Transverse colon (tissue), 3 donors: Measurements from ENCODE around the gene LLCFC1.

Source experiments
- POLR2A ChIP-seq: fragments of 450-650 bp; IDR thresholded peaks from one replicate; pipeline ENCODE4 v1.6.1; 2016; ENCODE audit warnings: antibody characterized with exemption, mild to moderate bottlenecking, moderate library complexity
- TF ChIP-seq, protein P1 (sequence below), 5 experiments: fragments of 200-600 bp in 3 of 5; fragments of 450-650 bp in 2 of 5; sonication (generic) in 3 of 5; IDR thresholded peaks; 1 replicate in 2 of 5; 2 replicates in 3 of 5; pipeline ENCODE4 v1.5.1; 2016 to 2017; ENCODE audit warnings: antibody characterized with exemption in 5 of 5, inconsistent platforms in 3 of 5, mild to moderate bottlenecking in 2 of 5, moderate library complexity in 1 of 5

DNA sequence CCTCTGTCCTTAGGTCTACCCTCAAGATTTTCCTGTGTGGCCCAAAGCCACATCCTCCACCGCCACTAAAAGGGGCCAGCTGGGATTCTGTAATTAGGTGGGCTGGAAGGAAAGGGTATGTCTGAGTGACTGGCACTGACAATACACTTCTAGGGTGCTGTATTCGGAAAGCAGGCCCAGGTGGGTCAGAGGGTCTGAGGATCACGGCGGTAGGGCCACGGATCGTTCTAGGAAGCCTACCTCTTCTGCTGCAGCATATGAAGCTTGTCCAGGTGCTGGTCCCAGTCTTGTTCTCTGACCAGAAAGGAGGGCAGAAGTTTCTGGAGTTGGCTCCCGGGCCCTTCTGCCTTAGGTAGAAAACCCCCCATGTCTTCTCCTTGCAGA is 6.2 kb upstream of the LLCFC1 start:
- TF ChIP-seq, protein P1, sequence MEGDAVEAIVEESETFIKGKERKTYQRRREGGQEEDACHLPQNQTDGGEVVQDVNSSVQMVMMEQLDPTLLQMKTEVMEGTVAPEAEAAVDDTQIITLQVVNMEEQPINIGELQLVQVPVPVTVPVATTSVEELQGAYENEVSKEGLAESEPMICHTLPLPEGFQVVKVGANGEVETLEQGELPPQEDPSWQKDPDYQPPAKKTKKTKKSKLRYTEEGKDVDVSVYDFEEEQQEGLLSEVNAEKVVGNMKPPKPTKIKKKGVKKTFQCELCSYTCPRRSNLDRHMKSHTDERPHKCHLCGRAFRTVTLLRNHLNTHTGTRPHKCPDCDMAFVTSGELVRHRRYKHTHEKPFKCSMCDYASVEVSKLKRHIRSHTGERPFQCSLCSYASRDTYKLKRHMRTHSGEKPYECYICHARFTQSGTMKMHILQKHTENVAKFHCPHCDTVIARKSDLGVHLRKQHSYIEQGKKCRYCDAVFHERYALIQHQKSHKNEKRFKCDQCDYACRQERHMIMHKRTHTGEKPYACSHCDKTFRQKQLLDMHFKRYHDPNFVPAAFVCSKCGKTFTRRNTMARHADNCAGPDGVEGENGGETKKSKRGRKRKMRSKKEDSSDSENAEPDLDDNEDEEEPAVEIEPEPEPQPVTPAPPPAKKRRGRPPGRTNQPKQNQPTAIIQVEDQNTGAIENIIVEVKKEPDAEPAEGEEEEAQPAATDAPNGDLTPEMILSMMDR (IDR thresholded peaks at IDR 0.05): no peak
- no peak for TF ChIP-seq POLR2A
